ENCODE results near the gene SLC11A1.

GRCh38 chr2:218368150-218368528, 13.9 kb upstream of the SLC11A1 start:
- no peak for TF ChIP-seq GATA2 (IDR thresholded peaks at IDR 0.05; ENCODE audit: low read depth, low read length)
- TF ChIP-seq GATA3 (IDR thresholded peaks at IDR 0.05; ENCODE audit: low read depth, low read length) = no peak

All from SH-SY5Y (cell line).